ENCODE results near the gene AFDN. TPM values are rescaled to one million over a fixed set of nuclear protein-coding genes. Genes with fewer than 3 reads are reported as not detected.

Gene AFDN
- total RNA-seq, 3 donors from 2014 or later, result 93.1 to 292 (median 170) TPM

- Histone ChIP-seq H3K9me3 (no peaks in the 10 kb centered on the region), H3K27me3 (no peaks in the 10 kb centered on the region), H3K4me3 (no peak overlapping the region), H3K4me1 (no peaks in the 10 kb centered on the region), H3K27ac (peak overlapping the region in 1 of 2 donors; percentile 62), H3K36me3 (no peaks in the 10 kb centered on the region)
- no peak for DNase-seq (ENCODE audit: low spot score in 2 of 2)
- intact Hi-C loops (cut with DNase I; ENCODE audit: low total_unique reads), result no loop called here
- TF ChIP-seq POLR2A (IDR thresholded peaks at IDR 0.05) (no peak), POLR2AphosphoS5 (IDR thresholded peaks at IDR 0.05) (no peak), CTCF (IDR thresholded peaks at IDR 0.05) (no peak)
Observed at GRCh38 chr6:167934426-167934864, 107.7 kb downstream of the AFDN start.

DNA sequence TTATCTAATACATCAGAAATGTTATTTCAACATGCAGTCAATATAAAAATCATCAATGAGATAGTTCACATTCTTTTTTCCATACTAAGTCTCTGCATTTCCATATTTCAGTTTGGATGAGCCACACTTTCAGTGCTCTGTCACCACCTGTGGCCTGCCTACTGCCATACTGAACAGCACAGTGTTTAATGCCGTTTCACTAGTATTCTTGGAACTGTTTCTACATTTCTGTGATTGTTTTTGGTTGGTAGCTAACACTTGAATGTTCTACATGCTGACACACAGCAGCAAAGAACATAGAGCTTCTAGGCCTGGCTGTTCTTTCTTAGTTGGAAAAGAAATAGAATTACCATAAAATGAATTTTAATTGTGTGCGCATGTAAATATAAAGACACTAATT lies 109.3 kb downstream of the AFDN start:
- no peak overlapping the region for H3K4me3 ChIP-seq

DNA sequence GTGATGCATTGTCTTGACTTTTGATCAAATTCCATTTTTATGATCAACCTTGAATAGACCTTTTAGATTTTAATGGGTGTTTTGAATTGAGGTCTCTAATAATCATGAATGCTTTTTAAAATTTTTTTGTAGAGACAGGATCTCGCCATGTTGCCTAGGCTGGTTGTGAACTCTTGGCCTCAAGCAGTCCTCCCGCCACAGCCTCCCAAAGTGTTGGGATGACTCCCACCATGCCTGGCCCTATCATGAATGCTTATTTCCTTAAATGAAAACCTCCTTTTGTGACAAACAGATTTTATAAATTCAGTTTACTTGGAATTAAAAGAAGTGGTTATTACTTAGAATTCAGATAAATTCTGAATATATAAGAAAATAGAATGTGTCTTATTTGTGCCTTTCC lies 110.6 kb downstream of the AFDN start:
- Histone ChIP-seq H3K27me3 (no peaks in the 10 kb centered on the region), H3K9me3 (no peaks in the 10 kb centered on the region), H3K27ac (no peak overlapping the region), H3K4me1 (no peaks in the 10 kb centered on the region), H3K4me3 (no peak overlapping the region), H3K36me3 (no peaks in the 10 kb centered on the region)
- intact Hi-C loops (cut with DNase I; ENCODE audit: low total_unique reads), result no loop called here
- no peak for DNase-seq (ENCODE audit: low spot score in 2 of 2)
- no peak for TF ChIP-seq POLR2A (IDR thresholded peaks at IDR 0.05)
- TF ChIP-seq CTCF (IDR thresholded peaks at IDR 0.05), result no peak
- no peak for TF ChIP-seq POLR2AphosphoS5 (IDR thresholded peaks at IDR 0.05)

More for the DNA sequence above, 109.3 kb downstream of the AFDN start:
- no peaks in the 10 kb centered on the region for H3K27me3 ChIP-seq
- H3K36me3 ChIP-seq, result no peaks in the 10 kb centered on the region
- H3K4me1 ChIP-seq, result no peaks in the 10 kb centered on the region
- intact Hi-C loops (cut with DNase I; ENCODE audit: low total_unique reads), result no loop called here
- no peaks in the 10 kb centered on the region for H3K9me3 ChIP-seq
- H3K27ac ChIP-seq, result no peak overlapping the region
- no peak for DNase-seq (ENCODE audit: low spot score in 2 of 2)
- TF ChIP-seq CTCF (IDR thresholded peaks at IDR 0.05) (no peak), POLR2A (IDR thresholded peaks at IDR 0.05) (no peak), POLR2AphosphoS5 (IDR thresholded peaks at IDR 0.05) (no peak)

DNA sequence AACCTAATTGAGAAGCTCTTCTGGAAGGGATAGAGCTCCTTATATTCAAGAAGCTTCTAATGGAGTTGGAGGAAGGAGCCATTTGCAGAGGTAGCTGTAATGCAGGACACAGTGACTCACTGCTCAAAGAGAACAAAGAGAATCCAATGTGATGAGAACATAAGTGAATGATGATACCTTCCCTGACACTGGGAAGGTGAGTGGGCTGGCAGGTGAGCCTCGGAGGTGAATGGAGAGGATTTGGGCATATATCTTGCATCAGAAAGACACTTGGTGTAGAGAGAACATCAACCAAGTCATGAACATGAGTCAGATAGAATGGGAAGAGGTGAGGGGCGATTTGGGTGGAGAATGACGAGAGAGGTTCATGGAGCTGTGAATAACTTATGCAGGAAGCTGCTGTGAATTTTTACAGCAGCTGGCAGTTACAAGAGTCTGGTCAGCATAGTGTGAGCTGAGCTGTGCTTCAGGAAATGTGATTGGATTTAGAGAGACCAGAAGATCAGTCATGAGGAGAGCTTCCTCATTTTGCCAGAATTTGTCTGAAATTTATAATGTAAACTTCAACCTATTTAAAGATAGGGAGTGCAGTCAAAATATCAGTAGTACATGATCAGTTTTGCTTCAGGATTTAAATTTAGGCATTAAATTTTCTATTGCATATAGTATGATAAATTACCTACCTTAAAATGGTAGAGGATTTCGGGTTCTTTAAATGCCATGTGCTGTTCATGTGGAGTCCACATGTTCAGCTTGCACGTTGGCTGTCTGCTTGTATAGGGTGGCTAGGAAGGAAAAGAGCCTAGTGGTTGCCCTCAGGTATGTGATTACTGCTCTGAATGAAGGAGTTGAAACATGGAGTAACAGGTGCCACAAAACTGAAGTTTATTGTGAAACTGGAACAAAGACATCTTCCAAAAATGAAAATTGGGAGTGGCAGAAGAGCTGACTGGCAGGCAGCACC lies 111.5 kb downstream of the AFDN start:
- no peaks in the 10 kb centered on the region for H3K36me3 ChIP-seq
- intact Hi-C loops (cut with DNase I; ENCODE audit: low total_unique reads), result no loop called here
- TF ChIP-seq POLR2A (IDR thresholded peaks at IDR 0.05) (no peak), CTCF (IDR thresholded peaks at IDR 0.05) (no peak), POLR2AphosphoS5 (IDR thresholded peaks at IDR 0.05) (no peak)
- H3K9me3 ChIP-seq, result no peaks in the 10 kb centered on the region
- DNase-seq (ENCODE audit: low spot score in 2 of 2), result no peak
- H3K27ac ChIP-seq, result no peak overlapping the region
- no peak overlapping the region for H3K4me3 ChIP-seq
- no peaks in the 10 kb centered on the region for H3K27me3 ChIP-seq
- H3K4me1 ChIP-seq, result no peaks in the 10 kb centered on the region

DNA sequence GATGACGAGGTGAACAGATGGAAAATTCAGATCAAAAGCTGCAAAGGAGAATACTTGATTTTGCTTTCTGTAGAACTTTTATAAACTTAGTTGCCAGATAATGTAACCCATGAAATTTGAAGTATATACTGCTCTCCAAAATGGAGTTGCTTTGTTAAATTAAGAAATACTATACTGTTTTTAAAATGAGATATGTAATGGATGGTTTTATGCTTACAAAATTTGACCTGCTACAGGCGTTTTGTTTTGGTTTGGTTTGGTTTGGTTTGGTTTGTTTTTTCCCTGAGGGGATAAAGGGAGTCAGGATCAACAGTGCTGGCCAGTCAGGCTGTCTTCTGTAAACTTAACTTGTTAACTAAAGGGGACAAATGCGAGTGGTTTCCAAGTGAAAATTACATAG lies 115.1 kb downstream of the AFDN start:
- Histone ChIP-seq H3K27me3 (no peaks in the 10 kb centered on the region), H3K36me3 (peaks cover 7% of the 10 kb centered on the region), H3K27ac (no peak overlapping the region), H3K9me3 (no peaks in the 10 kb centered on the region), H3K4me3 (no peak overlapping the region), H3K4me1 (no peaks in the 10 kb centered on the region)
- TF ChIP-seq POLR2AphosphoS5 (IDR thresholded peaks at IDR 0.05), result no peak
- no peak for TF ChIP-seq POLR2A (IDR thresholded peaks at IDR 0.05)
- TF ChIP-seq CTCF (IDR thresholded peaks at IDR 0.05), result no peak
- DNase-seq (ENCODE audit: low spot score in 2 of 2), result no peak
- intact Hi-C loops (cut with DNase I; ENCODE audit: low total_unique reads), result no loop called here
